Measurements from ENCODE around the gene ABCG1.

Gene ABCG1

GRCh38 chr21:42236014-42236413, 17.1 kb downstream of the ABCG1 start:
- in situ Hi-C loops (cut with HindIII; ENCODE audit: low sequenced_read_pairs), result no loop called here
- DNase-seq (ENCODE audit: low read depth, low spot score), result no peak
- no peak for TF ChIP-seq CTCF (IDR thresholded peaks at IDR 0.05; ENCODE audit: low read depth, low read length)
- H3K4me3 ChIP-seq (ENCODE audit: low read depth, low read length), result no peak overlapping the region

- no peak overlapping the region for H3K4me3 ChIP-seq (ENCODE audit: low read depth, low read length)
- no peak for DNase-seq (ENCODE audit: low read depth, low spot score)
- in situ Hi-C loops (cut with HindIII; ENCODE audit: low sequenced_read_pairs), result no loop called here
- no peak for TF ChIP-seq CTCF (IDR thresholded peaks at IDR 0.05; ENCODE audit: low read depth, low read length)
These were observed 17.8 kb downstream of the ABCG1 start for GRCh38 chr21:42236693-42237092.

GRCh38 chr21:42237161-42237560, 18.2 kb downstream of the ABCG1 start:
- in situ Hi-C loops (cut with HindIII; ENCODE audit: low sequenced_read_pairs), result no loop called here
- no peak for TF ChIP-seq CTCF (IDR thresholded peaks at IDR 0.05; ENCODE audit: low read depth, low read length)

GRCh38 chr21:42237577-42237976, 18.6 kb downstream of the ABCG1 start:
- no peak for DNase-seq (ENCODE audit: low read depth, low spot score)
- no peak overlapping the region for H3K4me3 ChIP-seq (ENCODE audit: low read depth, low read length)
- in situ Hi-C loops (cut with HindIII; ENCODE audit: low sequenced_read_pairs), result no loop called here
- TF ChIP-seq CTCF (IDR thresholded peaks at IDR 0.05; ENCODE audit: low read depth, low read length), result no peak

More at GRCh38 chr21:42237161-42237560, 18.2 kb downstream of the ABCG1 start:
- DNase-seq (ENCODE audit: low read depth, low spot score), result no peak
- H3K4me3 ChIP-seq (ENCODE audit: low read depth, low read length), result no peak overlapping the region

GRCh38 chr21:42238185-42238934, 19.4 kb downstream of the ABCG1 start:
- DNase-seq (ENCODE audit: low read depth, low spot score), result no peak
- no peak overlapping the region for H3K4me3 ChIP-seq (ENCODE audit: low read depth, low read length)
- TF ChIP-seq CTCF (IDR thresholded peaks at IDR 0.05; ENCODE audit: low read depth, low read length), result no peak
- in situ Hi-C loops (cut with HindIII; ENCODE audit: low sequenced_read_pairs), result no loop called here

GRCh38 chr21:42239556-42239955, 20.6 kb downstream of the ABCG1 start:
- DNase-seq (ENCODE audit: low read depth, low spot score), result no peak
- no peak overlapping the region for H3K4me3 ChIP-seq (ENCODE audit: low read depth, low read length)
- in situ Hi-C loops (cut with HindIII; ENCODE audit: low sequenced_read_pairs), result no loop called here
- no peak for TF ChIP-seq CTCF (IDR thresholded peaks at IDR 0.05; ENCODE audit: low read depth, low read length)
